Astrocyte (in vitro differentiated cells and primary cell): ENCODE measurements around the gene AQP12A. TPM values are rescaled to one million over a fixed set of nuclear protein-coding genes. Genes with fewer than 3 reads are reported as not detected.
"Not testable (repeated sequence)": the region's sequence is repeated elsewhere in the genome, so short reads cannot be mapped to it uniquely, and the experiment has no call there.

Source experiments
- DNase-seq: peaks from one replicate; pipeline ENCODE4 v3.0.0-alpha.2; 2010; ENCODE audit warnings: low read depth
- FAIRE-seq: peaks from 2 replicates; lab custom pipeline; 2011; peaks lifted over from hg19 to GRCh38; lab: Jason Lieb, UNC
- H2AFZ ChIP-seq: 2 replicates; pipeline ENCODE4 v1.6.0; 2012; ENCODE audit warnings: low read depth, low read length, inconsistent platforms
- H3K27ac ChIP-seq: 2 replicates; pipeline ENCODE4 v1.5.1; 2011; ENCODE audit warnings: low read depth, low read length, inconsistent platforms
- H3K27me3 ChIP-seq: 2 replicates; pipeline ENCODE4 v1.6.0; 2011; ENCODE audit warnings: low read length, inconsistent platforms; ENCODE audit not compliant: insufficient read depth
- H3K36me3 ChIP-seq: 2 replicates; pipeline ENCODE4 v1.5.1; 2011; ENCODE audit warnings: low read length, inconsistent platforms; ENCODE audit not compliant: insufficient read depth
- H3K4me1 ChIP-seq: 2 replicates; pipeline ENCODE4 v1.5.1; 2011; ENCODE audit warnings: low read length, inconsistent platforms; ENCODE audit not compliant: insufficient read depth
- H3K4me2 ChIP-seq: 2 replicates; pipeline ENCODE4 v1.6.0; 2012; ENCODE audit warnings: low read length, inconsistent platforms
- H3K4me3 ChIP-seq: 2 replicates; pipeline ENCODE4 v1.5.1; 2011; ENCODE audit warnings: low read depth, mild to moderate bottlenecking, low read length, inconsistent platforms; ENCODE audit not compliant: insufficient read depth
- H3K79me2 ChIP-seq: 2 replicates; pipeline ENCODE4 v1.6.0; 2012; ENCODE audit warnings: mild to moderate bottlenecking, low read length, inconsistent platforms; ENCODE audit not compliant: insufficient read depth
- H3K9ac ChIP-seq: 2 replicates; pipeline ENCODE4 v1.6.0; 2012; ENCODE audit warnings: mild to moderate bottlenecking, low read length, inconsistent platforms
- H3K9me3 ChIP-seq: 2 replicates; pipeline ENCODE4 v1.5.1; 2012; ENCODE audit warnings: low read depth, mild to moderate bottlenecking, low read length, inconsistent platforms; ENCODE audit not compliant: insufficient read depth
- H4K20me1 ChIP-seq: 2 replicates; pipeline ENCODE4 v1.6.0; 2012; ENCODE audit warnings: low read length, inconsistent platforms; ENCODE audit not compliant: insufficient read depth
- H3K27ac Mint-ChIP-seq: one replicate; pipeline ENCODE4 v1.8.0; 2021; ENCODE audit warnings: mild to moderate bottlenecking, mixed read lengths; ENCODE audit not compliant: unreplicated experiment
- H3K27me3 Mint-ChIP-seq: one replicate; pipeline ENCODE4 v1.8.0; 2021; ENCODE audit warnings: low read depth, mixed read lengths; ENCODE audit not compliant: unreplicated experiment
- H3K36me3 Mint-ChIP-seq: one replicate; pipeline ENCODE4 v1.8.0; 2021; ENCODE audit warnings: low read depth, mixed read lengths; ENCODE audit not compliant: unreplicated experiment
- H3K4me1 Mint-ChIP-seq: one replicate; pipeline ENCODE4 v1.8.0; 2021; ENCODE audit warnings: low read depth, mixed read lengths; ENCODE audit not compliant: unreplicated experiment
- H3K4me3 Mint-ChIP-seq: one replicate; pipeline ENCODE4 v1.8.0; 2021; ENCODE audit warnings: mild to moderate bottlenecking, moderate library complexity, mixed read lengths; ENCODE audit not compliant: unreplicated experiment
- H3K9me3 Mint-ChIP-seq: one replicate; pipeline ENCODE4 v1.8.0; 2021; ENCODE audit warnings: mild to moderate bottlenecking, mixed read lengths; ENCODE audit not compliant: unreplicated experiment
- total RNA-seq: library from RNA; stranded (reverse); gene quantifications from 2 replicates; pipeline ENCODE4 v1.2.1, GENCODE V29; 2021

Gene AQP12A
- total RNA-seq, 1 donor from 2014 or later, result not detected

DNA sequence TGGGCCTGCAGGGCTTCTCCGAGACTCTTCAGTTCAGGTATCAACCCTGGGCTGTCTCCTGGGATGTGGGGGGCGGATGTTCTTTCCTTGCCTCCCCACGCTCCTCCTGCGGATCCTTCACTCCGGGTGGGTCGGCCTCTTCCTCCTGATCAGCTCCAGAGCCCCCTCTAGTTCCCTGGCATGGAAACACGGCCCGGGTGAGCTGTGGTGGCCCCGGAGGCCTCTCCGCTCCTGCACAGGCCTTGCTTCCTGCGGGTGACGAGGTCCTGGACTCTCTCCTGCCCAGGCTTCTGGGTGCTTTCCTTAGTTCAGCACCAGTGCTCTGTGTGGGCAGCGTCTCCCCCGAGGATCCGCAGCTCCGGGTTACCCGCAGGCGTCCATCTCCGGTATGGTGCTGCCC is 3.9 kb downstream of the AQP12A start:
- H3K27ac Mint-ChIP-seq, H3K27me3 Mint-ChIP-seq, H3K36me3 Mint-ChIP-seq, H3K27me3 ChIP-seq, H3K27ac ChIP-seq, H3K79me2 ChIP-seq, H3K4me1 Mint-ChIP-seq, H3K4me3 ChIP-seq, H3K4me3 Mint-ChIP-seq, H3K4me2 ChIP-seq, H4K20me1 ChIP-seq, H3K9me3 ChIP-seq, H2AFZ ChIP-seq, H3K4me1 ChIP-seq, H3K9ac ChIP-seq, H3K36me3 ChIP-seq, DNase-seq, FAIRE-seq, H3K9me3 Mint-ChIP-seq: not testable (repeated sequence)

DNA sequence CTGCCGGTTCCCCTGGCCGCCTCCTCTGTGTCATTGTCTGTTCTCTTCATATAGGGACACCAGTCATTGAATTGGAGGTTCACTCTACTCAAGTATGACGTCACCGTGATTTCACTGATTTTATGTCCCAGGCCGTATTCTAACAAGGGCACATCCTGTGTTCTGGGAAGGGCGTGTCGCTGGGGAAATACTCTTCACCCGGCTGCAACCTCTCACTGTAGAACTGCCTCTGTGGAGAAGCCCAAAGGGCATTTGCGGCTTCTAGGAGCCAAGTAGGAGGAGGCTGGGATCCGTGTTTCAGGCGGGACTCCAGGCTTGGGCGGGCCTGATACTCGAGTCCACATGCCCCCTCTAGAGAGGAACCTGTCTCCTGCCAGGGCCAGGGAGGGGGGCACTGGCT is 4.8 kb downstream of the AQP12A start:
- H3K9me3 ChIP-seq, H3K36me3 Mint-ChIP-seq, DNase-seq, H3K4me1 ChIP-seq, H3K9me3 Mint-ChIP-seq, H3K36me3 ChIP-seq, H3K4me3 ChIP-seq, H3K79me2 ChIP-seq, FAIRE-seq, H2AFZ ChIP-seq, H3K27ac Mint-ChIP-seq, H3K9ac ChIP-seq, H4K20me1 ChIP-seq, H3K27me3 Mint-ChIP-seq, H3K27me3 ChIP-seq, H3K4me3 Mint-ChIP-seq, H3K4me1 Mint-ChIP-seq, H3K27ac ChIP-seq, H3K4me2 ChIP-seq: not testable (repeated sequence)

DNA sequence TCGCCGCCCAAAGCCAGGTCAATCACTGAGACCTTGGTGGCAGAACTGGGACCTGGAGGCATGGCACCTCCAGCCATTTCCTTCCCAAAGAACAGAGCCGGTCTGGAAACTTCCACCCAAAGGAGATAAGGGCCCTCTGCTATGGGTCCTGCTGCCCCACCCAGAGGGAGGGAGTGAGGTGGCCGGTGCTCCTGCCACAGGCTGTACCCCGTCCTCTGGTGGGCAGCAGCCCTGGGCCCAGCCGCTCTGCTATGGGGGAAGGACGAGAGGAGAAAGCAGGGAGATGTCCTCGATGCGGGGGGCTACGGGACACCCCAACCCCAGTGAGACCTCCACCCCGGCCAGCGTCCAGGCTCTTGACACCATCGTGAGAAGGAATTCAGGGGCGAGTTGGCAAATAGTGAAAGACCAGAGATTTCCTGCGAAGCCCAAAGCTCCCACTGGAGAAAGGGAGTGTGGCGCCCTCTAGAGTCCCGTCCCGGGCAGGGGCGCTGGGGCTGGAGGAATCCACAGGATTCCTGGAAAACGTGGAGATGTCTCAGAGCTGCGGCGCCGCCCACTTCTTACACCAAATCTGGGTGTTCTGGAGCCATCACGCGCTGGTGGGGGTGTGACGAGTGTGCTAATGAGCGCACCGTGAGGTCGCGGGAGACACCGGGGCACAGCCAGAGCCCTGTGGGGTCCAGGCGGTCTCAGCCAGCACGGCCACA is 7.3 kb downstream of the AQP12A start:
- H2AFZ ChIP-seq, H3K4me1 Mint-ChIP-seq, FAIRE-seq, H3K4me2 ChIP-seq, H3K36me3 ChIP-seq, DNase-seq, H3K9me3 Mint-ChIP-seq, H3K27me3 ChIP-seq, H3K79me2 ChIP-seq, H3K9ac ChIP-seq, H3K27ac ChIP-seq, H3K9me3 ChIP-seq, H3K36me3 Mint-ChIP-seq, H3K4me3 ChIP-seq, H3K4me1 ChIP-seq, H4K20me1 ChIP-seq, H3K4me3 Mint-ChIP-seq, H3K27ac Mint-ChIP-seq: not testable (repeated sequence)
- peaks cover 11% of the 10 kb centered on the region for H3K27me3 Mint-ChIP-seq

DNA sequence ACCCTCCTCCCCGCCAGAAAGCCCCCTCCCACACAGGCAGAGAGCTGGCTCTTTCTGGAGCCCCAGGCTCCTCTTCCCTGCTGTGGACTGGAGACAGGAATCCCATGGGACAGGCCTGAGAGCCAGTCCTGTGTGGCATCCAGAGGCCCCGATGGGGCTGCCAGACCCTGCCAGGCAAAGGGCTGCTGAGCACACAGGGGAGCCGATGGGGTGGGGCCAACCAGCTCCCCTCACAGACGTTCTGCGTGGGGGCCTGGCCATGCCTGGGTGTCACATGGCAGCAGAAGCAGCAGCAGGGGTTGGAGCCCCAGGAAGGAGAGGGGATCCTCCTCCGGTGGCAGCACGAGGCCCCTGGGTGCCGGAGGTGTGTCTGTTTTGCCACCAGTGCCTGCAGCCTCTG is 8.2 kb downstream of the AQP12A start:
- H3K27me3 ChIP-seq, H3K27ac Mint-ChIP-seq, H3K9ac ChIP-seq, H4K20me1 ChIP-seq, H3K4me2 ChIP-seq, FAIRE-seq, H3K9me3 ChIP-seq, H3K9me3 Mint-ChIP-seq, H3K36me3 Mint-ChIP-seq, H3K4me1 ChIP-seq, H3K79me2 ChIP-seq, H3K4me3 Mint-ChIP-seq, H3K4me3 ChIP-seq, DNase-seq, H3K4me1 Mint-ChIP-seq, H3K36me3 ChIP-seq, H2AFZ ChIP-seq, H3K27ac ChIP-seq: not testable (repeated sequence)
- peaks cover 13% of the 10 kb centered on the region for H3K27me3 Mint-ChIP-seq

DNA sequence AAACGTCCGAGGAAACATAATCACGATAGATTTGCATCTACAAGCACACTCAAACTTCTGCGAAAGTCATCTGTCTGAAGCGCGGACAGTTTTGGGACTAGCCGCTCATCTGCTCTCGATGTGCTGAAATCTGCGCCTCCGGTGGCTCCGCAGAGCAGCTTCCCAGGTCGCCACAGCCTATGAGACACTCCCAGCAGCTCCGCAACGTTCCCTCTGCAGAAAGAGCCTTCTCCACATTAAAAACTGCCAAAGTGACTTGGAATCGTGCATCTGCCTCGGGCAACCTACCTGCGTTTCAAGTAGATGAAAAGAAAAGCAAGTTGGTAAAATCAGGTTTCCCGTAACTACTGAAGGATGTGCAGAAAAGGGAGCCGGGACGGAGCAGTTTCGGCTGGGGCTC is 8.9 kb downstream of the AQP12A start:
- not testable (repeated sequence) for H3K4me1 Mint-ChIP-seq

More for the DNA sequence above, 8.9 kb downstream of the AQP12A start:
- FAIRE-seq, H3K4me3 ChIP-seq, H3K27ac ChIP-seq, H3K79me2 ChIP-seq, H3K9ac ChIP-seq, H3K4me2 ChIP-seq, H3K9me3 ChIP-seq, H4K20me1 ChIP-seq, H3K4me3 Mint-ChIP-seq, H3K27me3 ChIP-seq, H2AFZ ChIP-seq, H3K36me3 Mint-ChIP-seq, DNase-seq, H3K36me3 ChIP-seq, H3K9me3 Mint-ChIP-seq, H3K27ac Mint-ChIP-seq, H3K4me1 ChIP-seq: not testable (repeated sequence)
- H3K27me3 Mint-ChIP-seq, result peaks cover 20% of the 10 kb centered on the region
